Mammary epithelial cell (primary cell): ENCODE measurements around the gene UBAC2.

Experiments used
- EZH2 ChIP-seq: IDR thresholded peaks from 2 replicates; pipeline ENCODE4 v1.6.1; 2012; ENCODE audit warnings: low read length, inconsistent platforms, borderline replicate concordance
- TF ChIP-seq, protein P1 (sequence below), 2 donors: IDR thresholded peaks in 1 of 2; conservative IDR thresholded peaks in 1 of 2; 2 replicates each; pipeline ENCODE4 v1.5.1; 2011 to 2012; ENCODE audit warnings: inconsistent platforms in 2 of 2, low read length in 2 of 2, mild to moderate bottlenecking in 2 of 2, control low read depth in 1 of 2, low read depth in 1 of 2; ENCODE audit not compliant: insufficient read depth in 1 of 2; ENCODE audit errors: extremely low read depth in 1 of 2

GRCh38 chr13:99329477-99329876, 128.8 kb downstream of the UBAC2 start:
- TF ChIP-seq, protein P1, sequence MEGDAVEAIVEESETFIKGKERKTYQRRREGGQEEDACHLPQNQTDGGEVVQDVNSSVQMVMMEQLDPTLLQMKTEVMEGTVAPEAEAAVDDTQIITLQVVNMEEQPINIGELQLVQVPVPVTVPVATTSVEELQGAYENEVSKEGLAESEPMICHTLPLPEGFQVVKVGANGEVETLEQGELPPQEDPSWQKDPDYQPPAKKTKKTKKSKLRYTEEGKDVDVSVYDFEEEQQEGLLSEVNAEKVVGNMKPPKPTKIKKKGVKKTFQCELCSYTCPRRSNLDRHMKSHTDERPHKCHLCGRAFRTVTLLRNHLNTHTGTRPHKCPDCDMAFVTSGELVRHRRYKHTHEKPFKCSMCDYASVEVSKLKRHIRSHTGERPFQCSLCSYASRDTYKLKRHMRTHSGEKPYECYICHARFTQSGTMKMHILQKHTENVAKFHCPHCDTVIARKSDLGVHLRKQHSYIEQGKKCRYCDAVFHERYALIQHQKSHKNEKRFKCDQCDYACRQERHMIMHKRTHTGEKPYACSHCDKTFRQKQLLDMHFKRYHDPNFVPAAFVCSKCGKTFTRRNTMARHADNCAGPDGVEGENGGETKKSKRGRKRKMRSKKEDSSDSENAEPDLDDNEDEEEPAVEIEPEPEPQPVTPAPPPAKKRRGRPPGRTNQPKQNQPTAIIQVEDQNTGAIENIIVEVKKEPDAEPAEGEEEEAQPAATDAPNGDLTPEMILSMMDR (conservative IDR thresholded peaks at IDR 0.05 in 1 of 2, IDR thresholded peaks at IDR 0.05 in 1 of 2; ENCODE audit: extremely low read depth in 1 of 2, insufficient read depth in 1 of 2, low read depth in 1 of 2, low read length in 2 of 2) = no peak
- no peak for TF ChIP-seq EZH2
